ENCODE data around the gene COG7.

DNA sequence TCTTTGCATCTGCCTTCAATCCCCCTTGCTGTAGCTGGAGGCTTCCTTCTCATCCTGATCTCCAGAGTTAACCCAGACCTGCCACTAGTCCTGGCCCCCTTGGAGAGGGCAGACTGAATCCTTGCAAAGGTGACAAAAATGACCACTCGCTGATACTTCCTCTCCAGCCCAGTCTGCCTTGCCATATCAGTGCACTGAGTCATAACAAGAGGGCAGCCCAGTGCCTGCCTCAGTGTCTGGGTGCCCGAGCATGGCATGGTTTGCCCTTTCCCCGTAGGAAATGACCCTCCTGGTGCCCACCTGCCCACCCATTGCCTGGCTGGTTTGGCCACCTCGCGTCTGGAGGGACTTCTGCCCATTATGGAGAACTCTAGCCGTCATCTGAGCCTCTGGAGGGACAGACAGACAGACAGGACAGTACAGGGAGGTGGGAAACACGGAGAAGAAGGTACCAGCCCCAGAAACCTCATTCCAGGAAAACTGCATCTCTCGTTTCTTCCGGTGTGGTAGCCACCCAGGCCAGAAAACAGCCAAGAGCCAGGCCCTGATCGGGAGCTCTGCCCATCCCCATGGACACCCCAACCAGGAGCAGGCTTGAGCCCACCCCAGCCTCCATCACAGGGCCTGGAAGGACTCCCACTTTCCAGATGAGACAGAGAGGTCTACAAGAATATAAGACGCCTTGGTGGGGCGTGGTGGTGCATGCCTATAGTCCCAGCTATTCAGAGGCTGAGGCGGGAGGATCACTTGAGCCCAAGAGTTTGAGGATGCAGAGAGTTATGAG is 79.4 kb downstream of the COG7 start:
- no peak for TF ChIP-seq CTCF (conservative IDR thresholded peaks at IDR 0.05 in 1 of 2, IDR thresholded peaks at IDR 0.05 in 1 of 2; ENCODE audit: low read depth in 1 of 2, low read length in 2 of 2)
- TF ChIP-seq EZH2 (IDR thresholded peaks at IDR 0.05; ENCODE audit: low read length, missing control alignments): no peak
